Activated gamma-delta T cell treated with anti-CD3 and anti-CD28 coated beads, Interleukin-2, amount 50 U/mL, for 16 hours (primary cell): ENCODE results near the gene TMSB10.
A peak's percentile ranks its signal among the peaks of the same experiment; 100 is the strongest.
"Not testable (repeated sequence)": the region's sequence is repeated elsewhere in the genome, so short reads cannot be mapped to it uniquely, and the experiment has no call there.

Source experiments
- DNase-seq: peaks from one replicate; pipeline ENCODE4 v3.0.0-alpha.2; 2020; ENCODE audit warnings: low read depth

Gene TMSB10

GRCh38 chr2:84904717-84905174 lies 710 bp upstream of the TMSB10 start:
- no peak for DNase-seq

- peak; percentile 42 for DNase-seq
These were observed 848 bp downstream of the TMSB10 start for GRCh38 chr2:84906108-84906899.

GRCh38 chr2:84906900-84907714 lies 1.7 kb downstream of the TMSB10 start:
- no peak for DNase-seq

- no peak for DNase-seq
These were observed 3.7 kb downstream of the TMSB10 start for GRCh38 chr2:84908948-84909713.

GRCh38 chr2:84911135-84911678 lies 5.8 kb downstream of the TMSB10 start:
- no peak for DNase-seq

GRCh38 chr2:84912984-84913383 lies 7.5 kb downstream of the TMSB10 start:
- DNase-seq: no peak

- no peak for DNase-seq
These were observed 8.9 kb downstream of the TMSB10 start for GRCh38 chr2:84914334-84914733.

GRCh38 chr2:84915675-84916074 lies 10.2 kb downstream of the TMSB10 start:
- DNase-seq: not testable (repeated sequence)

- not testable (repeated sequence) for DNase-seq
These were observed 12.4 kb downstream of the TMSB10 start for GRCh38 chr2:84917821-84918220.

GRCh38 chr2:84918430-84918829 lies 13.0 kb downstream of the TMSB10 start:
- DNase-seq: no peak

- no peak for DNase-seq
These were observed 14.6 kb downstream of the TMSB10 start for GRCh38 chr2:84919885-84920580.

- DNase-seq: no peak
These were observed 17.6 kb downstream of the TMSB10 start for GRCh38 chr2:84923009-84923408.

GRCh38 chr2:84924173-84925106 lies 19.0 kb downstream of the TMSB10 start:
- no peak for DNase-seq

- no peak for DNase-seq
These were observed 19.9 kb downstream of the TMSB10 start for GRCh38 chr2:84925336-84925723.

GRCh38 chr2:84925724-84926376 lies 20.4 kb downstream of the TMSB10 start:
- peak; percentile 99 for DNase-seq

GRCh38 chr2:84927275-84927627 lies 21.8 kb downstream of the TMSB10 start:
- no peak for DNase-seq

- no peak for DNase-seq
These were observed 25.9 kb downstream of the TMSB10 start for GRCh38 chr2:84931384-84931821.

- no peak for DNase-seq
These were observed 32.9 kb downstream of the TMSB10 start for GRCh38 chr2:84938194-84938879.

GRCh38 chr2:84939426-84940087 lies 34.1 kb downstream of the TMSB10 start:
- peak; percentile 55 for DNase-seq
